ENCODE results near the gene LRRC2. TPM values are rescaled to one million over a fixed set of nuclear protein-coding genes. Genes with fewer than 3 reads are reported as not detected.

The LRRC2 gene
- total and polyA plus RNA-seq, 4 donors: 0.09 to 3.1 (median 0.73) TPM

DNA sequence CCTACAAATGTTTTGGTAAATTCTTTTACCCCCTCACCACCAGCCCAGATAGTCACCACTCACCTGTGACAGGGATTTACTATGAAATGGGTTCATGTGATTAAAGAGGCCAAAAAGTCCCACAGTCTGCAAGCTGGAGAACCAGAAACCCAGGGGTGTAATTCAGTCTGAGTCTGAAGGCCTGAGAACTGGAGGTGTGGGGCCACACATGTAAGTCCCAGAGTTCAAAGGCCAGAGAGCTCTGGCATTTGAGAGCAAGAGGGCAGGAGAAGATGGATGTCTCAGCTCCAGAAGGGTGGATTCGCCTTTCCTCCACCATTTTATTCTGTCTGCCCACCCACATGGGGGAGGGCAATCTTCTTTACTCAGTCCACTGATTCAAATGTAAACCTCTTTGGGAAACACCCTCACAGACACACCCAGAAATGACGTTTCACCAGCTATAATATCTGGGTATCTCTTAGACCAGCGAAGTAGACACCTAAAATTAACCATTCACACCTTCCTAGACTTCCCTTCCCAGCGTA, 56.4 kb downstream of the LRRC2 start:
- TF ChIP-seq, protein P1, sequence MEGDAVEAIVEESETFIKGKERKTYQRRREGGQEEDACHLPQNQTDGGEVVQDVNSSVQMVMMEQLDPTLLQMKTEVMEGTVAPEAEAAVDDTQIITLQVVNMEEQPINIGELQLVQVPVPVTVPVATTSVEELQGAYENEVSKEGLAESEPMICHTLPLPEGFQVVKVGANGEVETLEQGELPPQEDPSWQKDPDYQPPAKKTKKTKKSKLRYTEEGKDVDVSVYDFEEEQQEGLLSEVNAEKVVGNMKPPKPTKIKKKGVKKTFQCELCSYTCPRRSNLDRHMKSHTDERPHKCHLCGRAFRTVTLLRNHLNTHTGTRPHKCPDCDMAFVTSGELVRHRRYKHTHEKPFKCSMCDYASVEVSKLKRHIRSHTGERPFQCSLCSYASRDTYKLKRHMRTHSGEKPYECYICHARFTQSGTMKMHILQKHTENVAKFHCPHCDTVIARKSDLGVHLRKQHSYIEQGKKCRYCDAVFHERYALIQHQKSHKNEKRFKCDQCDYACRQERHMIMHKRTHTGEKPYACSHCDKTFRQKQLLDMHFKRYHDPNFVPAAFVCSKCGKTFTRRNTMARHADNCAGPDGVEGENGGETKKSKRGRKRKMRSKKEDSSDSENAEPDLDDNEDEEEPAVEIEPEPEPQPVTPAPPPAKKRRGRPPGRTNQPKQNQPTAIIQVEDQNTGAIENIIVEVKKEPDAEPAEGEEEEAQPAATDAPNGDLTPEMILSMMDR (IDR thresholded peaks at IDR 0.05; ENCODE audit: control extremely low read depth, extremely low read depth): no peak
- H3K4me1 ChIP-seq (ENCODE audit: control insufficient read depth in 5 of 5, insufficient read depth in 5 of 5, low read length in 5 of 5): no peaks in the 10 kb centered on the region
- no peak for ATAC-seq (ENCODE audit: insufficient read depth, low FRiP score)
- H3K27me3 ChIP-seq (ENCODE audit: control insufficient read depth in 3 of 3, insufficient read depth in 3 of 3, low read length in 2 of 3): no peaks in the 10 kb centered on the region
- no peak for DNase-seq
- no peak overlapping the region for H3K27ac ChIP-seq (ENCODE audit: low read depth in 1 of 2, low read length in 1 of 2)
- H3K4me3 ChIP-seq: no peak overlapping the region
- 77 to 93% methylated on average over 4 of the region's 4 CpGs for WGBS, 2 donors
- H3K9me3 ChIP-seq (ENCODE audit: control insufficient read depth in 4 of 4, insufficient read depth in 3 of 4, low read length in 3 of 4): peaks cover 0 to 2% (median 0%) of the 10 kb centered on the region in 4 donors
- H3K36me3 ChIP-seq (ENCODE audit: control insufficient read depth in 4 of 4, insufficient read depth in 4 of 4, low read length in 4 of 4): no peaks in the 10 kb centered on the region
- no peak overlapping the region for H3K9ac ChIP-seq (ENCODE audit: insufficient read depth in 1 of 2, low read length in 2 of 2)

DNA sequence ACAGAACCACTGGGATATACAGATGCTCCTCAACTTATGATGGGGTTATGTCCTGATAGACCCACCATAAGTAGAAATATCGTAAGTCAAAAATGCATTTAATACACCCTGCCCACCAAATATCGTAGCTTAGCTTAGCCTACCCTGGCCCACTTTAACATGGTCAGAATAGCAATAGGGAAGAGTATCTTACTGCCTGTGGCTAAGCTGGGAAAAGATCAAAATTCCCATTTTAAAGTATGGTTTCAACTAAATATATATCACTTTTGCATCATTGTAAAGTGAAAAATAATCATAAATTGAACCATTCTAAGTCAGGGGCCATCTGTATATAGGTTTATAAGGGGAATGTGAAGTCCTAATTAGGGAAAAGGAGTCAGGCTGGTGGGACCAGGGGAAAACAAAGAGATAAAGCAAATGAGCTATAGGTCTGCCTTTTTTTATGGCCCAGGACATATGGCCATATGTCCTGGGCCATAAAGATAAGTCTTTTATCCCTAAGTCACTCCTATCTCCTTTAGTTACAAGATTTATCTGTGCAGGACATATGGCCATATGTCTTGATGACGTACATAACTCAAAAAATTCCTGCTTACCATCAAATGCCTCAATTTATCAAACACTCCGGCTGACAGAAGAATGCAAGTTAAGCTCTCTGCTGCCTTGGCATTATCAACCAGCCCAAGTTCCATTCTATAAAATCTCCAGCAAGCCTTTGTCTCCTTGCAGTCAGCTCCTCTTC, 57.1 kb downstream of the LRRC2 start:
- 93 to 95% methylated on average over 4 of the region's 4 CpGs for WGBS, 2 donors
- TF ChIP-seq, protein P1 (IDR thresholded peaks at IDR 0.05; ENCODE audit: control extremely low read depth, extremely low read depth): no peak
- Histone ChIP-seq H3K4me3 (no peak overlapping the region), H3K36me3 (ENCODE audit: control insufficient read depth in 4 of 4, insufficient read depth in 4 of 4, low read length in 4 of 4) (no peaks in the 10 kb centered on the region), H3K9ac (ENCODE audit: insufficient read depth in 1 of 2, low read length in 2 of 2) (no peak overlapping the region), H3K27ac (ENCODE audit: low read depth in 1 of 2, low read length in 1 of 2) (no peak overlapping the region), H3K27me3 (ENCODE audit: control insufficient read depth in 3 of 3, insufficient read depth in 3 of 3, low read length in 2 of 3) (no peaks in the 10 kb centered on the region), H3K9me3 (ENCODE audit: control insufficient read depth in 4 of 4, insufficient read depth in 3 of 4, low read length in 3 of 4) (peaks cover 0 to 2% (median 0%) of the 10 kb centered on the region in 4 donors), H3K4me1 (ENCODE audit: control insufficient read depth in 5 of 5, insufficient read depth in 5 of 5, low read length in 5 of 5) (no peaks in the 10 kb centered on the region)
- no peak for ATAC-seq (ENCODE audit: insufficient read depth, low FRiP score)
- no peak for DNase-seq

DNA sequence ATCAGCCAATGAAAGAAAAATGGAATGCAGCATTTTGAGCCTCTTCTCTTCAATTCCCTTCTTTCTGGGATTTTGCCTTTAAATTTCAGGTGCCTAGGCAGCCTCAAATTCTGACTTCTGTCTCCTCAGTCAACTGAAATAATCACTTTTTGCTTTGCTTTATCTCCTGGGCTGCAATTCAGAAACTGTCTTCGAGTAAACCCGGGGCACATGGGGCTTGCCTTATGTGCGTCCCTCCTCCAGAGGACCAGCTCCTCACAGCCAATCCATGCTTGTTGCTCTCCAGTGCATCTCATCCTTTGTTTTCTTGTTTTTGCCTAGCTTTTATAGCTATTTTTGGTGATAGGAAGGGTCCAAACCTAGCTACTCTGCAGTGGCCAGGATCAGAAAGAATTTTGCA, 59.6 kb downstream of the LRRC2 start:
- TF ChIP-seq, protein P1 (IDR thresholded peaks at IDR 0.05; ENCODE audit: control extremely low read depth, extremely low read depth): no peak
- Histone ChIP-seq H3K27ac (ENCODE audit: low read depth in 1 of 2, low read length in 1 of 2) (no peak overlapping the region), H3K27me3 (ENCODE audit: control insufficient read depth in 3 of 3, insufficient read depth in 3 of 3, low read length in 2 of 3) (no peaks in the 10 kb centered on the region), H3K36me3 (ENCODE audit: control insufficient read depth in 4 of 4, insufficient read depth in 4 of 4, low read length in 4 of 4) (no peaks in the 10 kb centered on the region), H3K4me1 (ENCODE audit: control insufficient read depth in 5 of 5, insufficient read depth in 5 of 5, low read length in 5 of 5) (peaks cover 0 to 3% (median 0%) of the 10 kb centered on the region in 5 donors), H3K4me3 (no peak overlapping the region), H3K9me3 (ENCODE audit: control insufficient read depth in 4 of 4, insufficient read depth in 3 of 4, low read length in 3 of 4) (peaks cover 0 to 2% (median 0%) of the 10 kb centered on the region in 4 donors), H3K9ac (ENCODE audit: insufficient read depth in 1 of 2, low read length in 2 of 2) (no peak overlapping the region)
- DNase-seq (no peak), ATAC-seq (ENCODE audit: insufficient read depth, low FRiP score) (no peak)
- 87 to 95% methylated on average over 3 of the region's 3 CpGs for WGBS, 2 donors

Data from lung (tissue), 12 donors.